Panc1 (cell line): ENCODE data around the gene NCAM2. TPM values are rescaled to one million over a fixed set of nuclear protein-coding genes. Genes with fewer than 3 reads are reported as not detected.

ENCODE experiments used
- ATAC-seq: fragments of 200-7000 bp; cut with Tn5 transposase; 2 replicates; pipeline ENCODE4 v1.9.1; 2020; ENCODE audit warnings: mild to moderate bottlenecking, moderate library complexity
- BruUV-seq: library from RNA; stranded (reverse); fragments of 400-500 nt; replicated peaks from 2 replicates; lab custom pipeline; 2021; lab: Mats Ljungman, UMichigan
- CTCF ChIA-PET: fragments of 300-600 bp; sonication (Branson Sonifier 250); formaldehyde crosslinking; loops from one replicate; lab custom pipeline; 2022; ENCODE audit warnings: antibody characterized with exemption; lab: Charles Lee
- POLR2A ChIA-PET: fragments of 300-600 bp; sonication (Branson Sonifier 250); formaldehyde crosslinking; loops from one replicate; lab custom pipeline; 2022; ENCODE audit warnings: antibody characterized with exemption; lab: Charles Lee
- DNase-seq: peaks from one replicate; pipeline ENCODE4 v3.0.0-alpha.2; 2010; ENCODE audit warnings: low read depth, low spot score
- H3K27ac ChIP-seq: 2 replicates; pipeline ENCODE4 v1.5.1; 2011; ENCODE audit warnings: mild to moderate bottlenecking, low read length, inconsistent platforms
- H3K27me3 ChIP-seq: fragments of 200-500 bp; sonication (Bioruptor generic); 2 replicates; pipeline ENCODE4 v1.6.0; 2014; ENCODE audit warnings: low read length, inconsistent platforms; ENCODE audit not compliant: control insufficient read depth, insufficient read depth
- H3K36me3 ChIP-seq: fragments of 200-500 bp; sonication (Bioruptor generic); 2 replicates; pipeline ENCODE4 v1.5.1; 2014; ENCODE audit warnings: inconsistent platforms, mild to moderate bottlenecking, low read length, moderate library complexity; ENCODE audit not compliant: control insufficient read depth, insufficient read depth
- H3K4me1 ChIP-seq: 2 replicates; pipeline ENCODE4 v1.5.1; 2011; ENCODE audit warnings: inconsistent platforms, mild to moderate bottlenecking, low read length, moderate library complexity; ENCODE audit not compliant: control insufficient read depth, insufficient read depth
- H3K4me3 ChIP-seq, 2 experiments: 2 replicates each; pipeline ENCODE4 v1.5.1; 2011 to 2012; ENCODE audit warnings: low read depth in 2 of 2, low read length in 2 of 2, mild to moderate bottlenecking in 2 of 2, inconsistent platforms in 1 of 2, moderate library complexity in 1 of 2
- H3K9me3 ChIP-seq: fragments of 200-500 bp; sonication (Bioruptor generic); 2 replicates; pipeline ENCODE4 v1.5.1; 2014; ENCODE audit warnings: low read depth, mild to moderate bottlenecking, inconsistent platforms, low read length, moderate library complexity; ENCODE audit not compliant: control insufficient read depth, insufficient read depth
- CTCF ChIP-seq: fragments of 450-650 bp; IDR thresholded peaks from 2 replicates; pipeline ENCODE4 v1.5.1; 2017; ENCODE audit warnings: mild to moderate bottlenecking
- POLR2AphosphoS5 ChIP-seq: IDR thresholded peaks from 2 replicates; pipeline ENCODE4 v1.6.1; 2012; ENCODE audit warnings: mild to moderate bottlenecking, low read depth, low read length, moderate library complexity
- SIN3A ChIP-seq: IDR thresholded peaks from 2 replicates; pipeline ENCODE4 v1.6.1; 2012; ENCODE audit warnings: low read depth, mild to moderate bottlenecking, low read length, moderate library complexity, borderline replicate concordance; ENCODE audit not compliant: insufficient read depth
- TCF7L2 ChIP-seq: IDR thresholded peaks from 2 replicates; pipeline ENCODE4 v1.6.1; 2011; ENCODE audit warnings: mild to moderate bottlenecking, low read depth, low read length, inconsistent platforms
- in situ Hi-C: cut with HindIII; loops from 2 replicates; pipeline ENCODE4 v1.10.0; 2016; ENCODE audit warnings: low sequenced_read_pairs, low pct_unique_long_range_greater_than_20kb
- intact Hi-C: fragments of 100-400 bp; cut with micrococcal nuclease; formaldehyde crosslinking; loops from one replicate; pipeline ENCODE4 v1.10.0; 2022; ENCODE audit not compliant: unreplicated experiment
- total RNA-seq: library from RNA; stranded (reverse); gene quantifications from one replicate; pipeline ENCODE4 v1.2.1, GENCODE V29; 2021; ENCODE audit not compliant: unreplicated experiment
- TF ChIP-seq, protein P1 (sequence below), 2 experiments: IDR thresholded peaks; 2 replicates each; pipeline ENCODE4 v1.6.1; 2011 to 2012; ENCODE audit warnings: low read depth in 2 of 2, control low read depth in 1 of 2, low read length in 1 of 2, mild to moderate bottlenecking in 1 of 2, moderate library complexity in 1 of 2; ENCODE audit not compliant: insufficient read depth in 1 of 2

The NCAM2 gene
- total RNA-seq, 1 experiment from 2014 or later = 2.2 TPM

GRCh38 chr21:21102896-21103295 is 104.7 kb downstream of the NCAM2 start:
- intact Hi-C loops (loop anchor here (10.0 kb wide), 1 partner anchor 88 kb away; no protein-coding TSS in a partner anchor), in situ Hi-C loops (no loop called here)
- Histone ChIP-seq H3K27ac (no peak overlapping the region), H3K4me3 (no peak overlapping the region), H3K9me3 (no peaks in the 10 kb centered on the region), H3K4me1 (no peaks in the 10 kb centered on the region), H3K36me3 (no peaks in the 10 kb centered on the region), H3K27me3 (no peaks in the 10 kb centered on the region)
- ChIA-PET POLR2A (no interaction called here), CTCF (no interaction called here)
- TF ChIP-seq TCF7L2 = no peak
- no peak for TF ChIP-seq CTCF
- no peak for TF ChIP-seq SIN3A
- no peak for TF ChIP-seq POLR2AphosphoS5
- TF ChIP-seq, protein P1, sequence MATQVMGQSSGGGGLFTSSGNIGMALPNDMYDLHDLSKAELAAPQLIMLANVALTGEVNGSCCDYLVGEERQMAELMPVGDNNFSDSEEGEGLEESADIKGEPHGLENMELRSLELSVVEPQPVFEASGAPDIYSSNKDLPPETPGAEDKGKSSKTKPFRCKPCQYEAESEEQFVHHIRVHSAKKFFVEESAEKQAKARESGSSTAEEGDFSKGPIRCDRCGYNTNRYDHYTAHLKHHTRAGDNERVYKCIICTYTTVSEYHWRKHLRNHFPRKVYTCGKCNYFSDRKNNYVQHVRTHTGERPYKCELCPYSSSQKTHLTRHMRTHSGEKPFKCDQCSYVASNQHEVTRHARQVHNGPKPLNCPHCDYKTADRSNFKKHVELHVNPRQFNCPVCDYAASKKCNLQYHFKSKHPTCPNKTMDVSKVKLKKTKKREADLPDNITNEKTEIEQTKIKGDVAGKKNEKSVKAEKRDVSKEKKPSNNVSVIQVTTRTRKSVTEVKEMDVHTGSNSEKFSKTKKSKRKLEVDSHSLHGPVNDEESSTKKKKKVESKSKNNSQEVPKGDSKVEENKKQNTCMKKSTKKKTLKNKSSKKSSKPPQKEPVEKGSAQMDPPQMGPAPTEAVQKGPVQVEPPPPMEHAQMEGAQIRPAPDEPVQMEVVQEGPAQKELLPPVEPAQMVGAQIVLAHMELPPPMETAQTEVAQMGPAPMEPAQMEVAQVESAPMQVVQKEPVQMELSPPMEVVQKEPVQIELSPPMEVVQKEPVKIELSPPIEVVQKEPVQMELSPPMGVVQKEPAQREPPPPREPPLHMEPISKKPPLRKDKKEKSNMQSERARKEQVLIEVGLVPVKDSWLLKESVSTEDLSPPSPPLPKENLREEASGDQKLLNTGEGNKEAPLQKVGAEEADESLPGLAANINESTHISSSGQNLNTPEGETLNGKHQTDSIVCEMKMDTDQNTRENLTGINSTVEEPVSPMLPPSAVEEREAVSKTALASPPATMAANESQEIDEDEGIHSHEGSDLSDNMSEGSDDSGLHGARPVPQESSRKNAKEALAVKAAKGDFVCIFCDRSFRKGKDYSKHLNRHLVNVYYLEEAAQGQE (IDR thresholded peaks at IDR 0.05; ENCODE audit: insufficient read depth in 1 of 2, low read depth in 2 of 2, low read length in 1 of 2) = no peak
- DNase-seq (no peak), ATAC-seq (no peak)
- no TSS peak for BruUV-seq

GRCh38 chr21:21103692-21104091 is 105.5 kb downstream of the NCAM2 start:
- Histone ChIP-seq H3K27me3 (no peaks in the 10 kb centered on the region), H3K4me1 (no peaks in the 10 kb centered on the region), H3K9me3 (no peaks in the 10 kb centered on the region), H3K27ac (no peak overlapping the region), H3K4me3 (no peak overlapping the region), H3K36me3 (no peaks in the 10 kb centered on the region)
- CTCF ChIA-PET = no interaction called here
- no TSS peak for BruUV-seq
- no peak for DNase-seq
- TF ChIP-seq TCF7L2 (no peak), POLR2AphosphoS5 (no peak), CTCF (no peak), SIN3A (no peak)
- TF ChIP-seq, protein P1 (IDR thresholded peaks at IDR 0.05; ENCODE audit: insufficient read depth in 1 of 2, low read depth in 2 of 2, low read length in 1 of 2) = no peak
- POLR2A ChIA-PET = no interaction called here
- intact Hi-C loops (loop anchor here (10.0 kb wide), 1 partner anchor 89 kb away; no protein-coding TSS in a partner anchor), in situ Hi-C loops (no loop called here)
- ATAC-seq = no peak
